Measurements from ENCODE around the gene PARVB.

Gene PARVB

GRCh38 chr22:44192098-44192815, 168.2 kb downstream of the PARVB start:
- H3K4me3 ChIP-seq (ENCODE audit: low read depth, low read length): no peak overlapping the region
- DNase-seq (ENCODE audit: low read depth, low spot score): no peak
- no peak for TF ChIP-seq CTCF (IDR thresholded peaks at IDR 0.05; ENCODE audit: low read depth, low read length)
- in situ Hi-C loops (cut with HindIII; ENCODE audit: low sequenced_read_pairs): no loop called here

GRCh38 chr22:44192816-44193534, 168.9 kb downstream of the PARVB start:
- no peak overlapping the region for H3K4me3 ChIP-seq (ENCODE audit: low read depth, low read length)
- no peak for DNase-seq (ENCODE audit: low read depth, low spot score)
- no peak for TF ChIP-seq CTCF (IDR thresholded peaks at IDR 0.05; ENCODE audit: low read depth, low read length)
- in situ Hi-C loops (cut with HindIII; ENCODE audit: low sequenced_read_pairs): no loop called here

- no peak overlapping the region for H3K4me3 ChIP-seq (ENCODE audit: low read depth, low read length)
- TF ChIP-seq CTCF (IDR thresholded peaks at IDR 0.05; ENCODE audit: low read depth, low read length): no peak
- no peak for DNase-seq (ENCODE audit: low read depth, low spot score)
- in situ Hi-C loops (cut with HindIII; ENCODE audit: low sequenced_read_pairs): no loop called here
Observed at GRCh38 chr22:44193535-44193891, 169.4 kb downstream of the PARVB start.

- in situ Hi-C loops (cut with HindIII; ENCODE audit: low sequenced_read_pairs): no loop called here
Observed at GRCh38 chr22:44194569-44194968, 170.5 kb downstream of the PARVB start.

GRCh38 chr22:44195189-44195871, 171.2 kb downstream of the PARVB start:
- no peak for DNase-seq (ENCODE audit: low read depth, low spot score)
- no peak overlapping the region for H3K4me3 ChIP-seq (ENCODE audit: low read depth, low read length)
- in situ Hi-C loops (cut with HindIII; ENCODE audit: low sequenced_read_pairs): no loop called here
- no peak for TF ChIP-seq CTCF (IDR thresholded peaks at IDR 0.05; ENCODE audit: low read depth, low read length)

More at GRCh38 chr22:44194569-44194968, 170.5 kb downstream of the PARVB start:
- no peak overlapping the region for H3K4me3 ChIP-seq (ENCODE audit: low read depth, low read length)
- no peak for TF ChIP-seq CTCF (IDR thresholded peaks at IDR 0.05; ENCODE audit: low read depth, low read length)
- DNase-seq (ENCODE audit: low read depth, low spot score): no peak

GRCh38 chr22:44196241-44196640, 172.1 kb downstream of the PARVB start:
- in situ Hi-C loops (cut with HindIII; ENCODE audit: low sequenced_read_pairs): no loop called here
- no peak for DNase-seq (ENCODE audit: low read depth, low spot score)
- no peak for TF ChIP-seq CTCF (IDR thresholded peaks at IDR 0.05; ENCODE audit: low read depth, low read length)
- H3K4me3 ChIP-seq (ENCODE audit: low read depth, low read length): no peak overlapping the region

Data from astrocyte of the spinal cord (primary cell).